ENCODE measurements around the gene HOOK1. TPM values are rescaled to one million over a fixed set of nuclear protein-coding genes. Genes with fewer than 3 reads are reported as not detected.
"Not testable (repeated sequence)": the region's sequence is repeated elsewhere in the genome, so short reads cannot be mapped to it uniquely, and the experiment has no call there.

The HOOK1 gene
- total and polyA plus RNA-seq, 8 donors: 1.8 to 41.9 (median 7.1) TPM

DNA sequence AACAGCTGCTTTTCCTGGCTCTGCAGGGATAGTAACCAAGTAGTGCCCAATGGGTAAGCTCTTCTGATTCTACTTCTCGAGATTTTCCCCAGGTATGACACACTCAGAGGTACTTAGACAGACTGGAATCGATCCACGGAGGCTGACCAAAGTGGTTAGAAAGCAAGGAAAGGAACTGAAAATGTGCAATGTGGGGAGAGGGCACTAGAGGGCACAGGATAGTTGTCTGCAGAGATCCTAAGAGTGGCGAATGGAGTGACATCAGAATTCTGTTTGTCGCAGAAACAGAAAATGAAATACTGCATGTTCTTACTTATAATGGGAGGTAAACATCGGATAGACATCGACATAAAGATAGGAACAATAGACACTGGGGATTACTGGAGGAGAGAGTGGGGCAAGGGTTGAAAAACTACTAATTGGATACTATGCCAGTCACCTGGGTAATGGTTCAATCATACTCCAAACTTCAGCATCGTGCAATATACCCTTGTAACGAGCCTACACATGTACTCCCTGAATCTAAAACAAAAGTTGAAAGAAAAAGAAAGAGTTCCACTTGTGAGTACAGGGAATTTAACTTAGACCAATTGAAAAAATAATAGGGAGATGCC lies 88.5 kb downstream of the HOOK1 start:
- Histone ChIP-seq H3K27me3 (no peaks in the 10 kb centered on the region), H3K36me3 (no peaks in the 10 kb centered on the region), H3K27ac (no peak overlapping the region), H3K4me1 (peaks cover 7 to 16% (median 10%) of the 10 kb centered on the region in 4 donors), H3K9me3 (no peaks in the 10 kb centered on the region), H3K4me3 (no peak overlapping the region)
- intact Hi-C loops (cut with DNase I; ENCODE audit: low total_unique reads): no loop called here
- TF ChIP-seq POLR2A (IDR thresholded peaks at IDR 0.05) (no peak), POLR2AphosphoS5 (IDR thresholded peaks at IDR 0.05) (no peak)
- TF ChIP-seq, protein P1, sequence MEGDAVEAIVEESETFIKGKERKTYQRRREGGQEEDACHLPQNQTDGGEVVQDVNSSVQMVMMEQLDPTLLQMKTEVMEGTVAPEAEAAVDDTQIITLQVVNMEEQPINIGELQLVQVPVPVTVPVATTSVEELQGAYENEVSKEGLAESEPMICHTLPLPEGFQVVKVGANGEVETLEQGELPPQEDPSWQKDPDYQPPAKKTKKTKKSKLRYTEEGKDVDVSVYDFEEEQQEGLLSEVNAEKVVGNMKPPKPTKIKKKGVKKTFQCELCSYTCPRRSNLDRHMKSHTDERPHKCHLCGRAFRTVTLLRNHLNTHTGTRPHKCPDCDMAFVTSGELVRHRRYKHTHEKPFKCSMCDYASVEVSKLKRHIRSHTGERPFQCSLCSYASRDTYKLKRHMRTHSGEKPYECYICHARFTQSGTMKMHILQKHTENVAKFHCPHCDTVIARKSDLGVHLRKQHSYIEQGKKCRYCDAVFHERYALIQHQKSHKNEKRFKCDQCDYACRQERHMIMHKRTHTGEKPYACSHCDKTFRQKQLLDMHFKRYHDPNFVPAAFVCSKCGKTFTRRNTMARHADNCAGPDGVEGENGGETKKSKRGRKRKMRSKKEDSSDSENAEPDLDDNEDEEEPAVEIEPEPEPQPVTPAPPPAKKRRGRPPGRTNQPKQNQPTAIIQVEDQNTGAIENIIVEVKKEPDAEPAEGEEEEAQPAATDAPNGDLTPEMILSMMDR (IDR thresholded peaks at IDR 0.05): no peak
- 54 to 61% (median 57%) methylated on average over 9 of the region's 9 CpGs for WGBS, 5 donors
- peak in 1 of 2 donors; percentile 60 for DNase-seq

DNA sequence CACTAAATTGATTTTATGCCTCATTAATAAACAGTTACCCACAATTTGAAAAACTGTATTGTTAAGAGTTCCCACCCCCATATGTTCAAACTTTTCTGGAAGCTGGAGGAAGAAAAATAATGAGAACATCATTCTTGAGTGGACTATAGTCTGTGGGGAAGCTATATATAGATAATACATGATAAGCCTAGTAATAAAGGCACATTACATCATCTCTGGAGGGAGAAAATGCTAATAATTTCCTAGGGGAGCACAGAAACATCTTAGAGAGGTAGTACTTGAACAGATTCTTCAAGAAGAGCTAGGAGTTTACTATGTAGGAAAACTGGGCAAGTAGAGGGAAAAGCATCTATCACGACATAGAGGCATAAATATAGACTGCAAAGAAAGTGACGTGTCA lies 92.2 kb downstream of the HOOK1 start:
- Histone ChIP-seq H3K27ac (no peak overlapping the region), H3K36me3 (peaks cover 0 to 1% (median 0%) of the 10 kb centered on the region in 4 donors), H3K27me3 (no peaks in the 10 kb centered on the region), H3K4me3 (no peak overlapping the region), H3K9me3 (no peaks in the 10 kb centered on the region), H3K4me1 (peaks cover 7 to 12% (median 7%) of the 10 kb centered on the region in 4 donors)
- TF ChIP-seq POLR2A (IDR thresholded peaks at IDR 0.05) (no peak), EP300 (IDR thresholded peaks at IDR 0.05) (no peak), POLR2AphosphoS5 (IDR thresholded peaks at IDR 0.05) (no peak)
- TF ChIP-seq, protein P1 (IDR thresholded peaks at IDR 0.05): no peak
- no peak for DNase-seq
- WGBS, 5 donors: 66 to 93% (median 82%) methylated on average over 2 of the region's 2 CpGs
- intact Hi-C loops (cut with DNase I; ENCODE audit: low total_unique reads): no loop called here

DNA sequence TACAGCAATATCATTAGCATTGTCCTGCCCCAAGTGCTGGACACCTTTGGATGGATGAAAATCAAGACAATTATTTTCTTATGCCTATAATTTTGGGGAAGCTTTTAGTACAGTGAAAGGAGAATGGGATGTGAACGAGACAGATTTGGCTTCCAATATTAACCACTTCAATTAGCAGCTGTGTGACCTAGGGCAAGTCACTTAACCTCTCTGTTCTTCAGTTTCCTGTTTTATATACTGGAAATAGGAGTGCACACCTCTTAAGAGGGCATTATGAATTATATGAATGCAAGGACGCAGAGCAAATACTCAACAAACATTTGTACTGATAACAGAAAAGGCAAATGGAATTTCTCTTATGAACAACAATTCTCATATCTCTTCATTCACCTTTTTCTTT lies 93.3 kb downstream of the HOOK1 start:
- Histone ChIP-seq H3K36me3 (peaks cover 0 to 3% (median 0%) of the 10 kb centered on the region in 4 donors), H3K4me1 (peaks cover 0 to 2% (median 0%) of the 10 kb centered on the region in 4 donors), H3K9me3 (no peaks in the 10 kb centered on the region), H3K4me3 (no peak overlapping the region), H3K27me3 (no peaks in the 10 kb centered on the region), H3K27ac (no peak overlapping the region)
- whole genome bisulfite sequencing, 5 donors: 45 to 65% (median 52%) methylated on average over 2 of the region's 2 CpGs
- intact Hi-C loops (cut with DNase I; ENCODE audit: low total_unique reads): no loop called here
- DNase-seq: no peak
- TF ChIP-seq EP300 (IDR thresholded peaks at IDR 0.05) (no peak), POLR2A (IDR thresholded peaks at IDR 0.05) (no peak), POLR2AphosphoS5 (IDR thresholded peaks at IDR 0.05) (no peak)
- TF ChIP-seq, protein P1 (IDR thresholded peaks at IDR 0.05): no peak

DNA sequence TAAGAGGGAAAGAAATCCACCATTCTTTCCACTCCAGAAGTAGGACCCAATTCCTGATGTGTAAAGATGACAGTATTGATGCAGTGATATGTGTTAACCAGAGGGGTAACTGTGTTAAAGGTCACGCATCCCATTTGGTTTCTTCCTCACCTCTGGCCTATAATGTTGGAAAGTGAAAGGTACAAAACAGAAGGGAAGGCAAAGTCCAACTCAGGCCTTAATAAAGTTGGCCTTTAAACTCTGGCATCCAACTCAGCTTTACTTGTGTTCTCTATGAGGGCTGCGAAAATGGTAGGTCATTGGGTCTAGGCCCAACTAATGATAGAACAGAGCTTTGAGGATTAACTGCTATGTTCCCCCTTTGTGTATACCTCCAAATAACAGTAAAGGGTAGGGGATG lies 93.9 kb downstream of the HOOK1 start:
- Histone ChIP-seq H3K27me3 (no peaks in the 10 kb centered on the region), H3K27ac (no peak overlapping the region), H3K4me3 (no peak overlapping the region), H3K36me3 (peaks cover 0 to 3% (median 0%) of the 10 kb centered on the region in 4 donors), H3K4me1 (no peaks in the 10 kb centered on the region), H3K9me3 (no peaks in the 10 kb centered on the region)
- DNase-seq: no peak
- intact Hi-C loops (cut with DNase I; ENCODE audit: low total_unique reads): no loop called here
- TF ChIP-seq EP300 (IDR thresholded peaks at IDR 0.05): no peak
- TF ChIP-seq, protein P1 (IDR thresholded peaks at IDR 0.05): no peak
- TF ChIP-seq POLR2AphosphoS5 (IDR thresholded peaks at IDR 0.05): no peak
- no peak for TF ChIP-seq POLR2A (IDR thresholded peaks at IDR 0.05)
- WGBS, 5 donors: 87 to 92% (median 88%) methylated on average over 2 of the region's 2 CpGs

DNA sequence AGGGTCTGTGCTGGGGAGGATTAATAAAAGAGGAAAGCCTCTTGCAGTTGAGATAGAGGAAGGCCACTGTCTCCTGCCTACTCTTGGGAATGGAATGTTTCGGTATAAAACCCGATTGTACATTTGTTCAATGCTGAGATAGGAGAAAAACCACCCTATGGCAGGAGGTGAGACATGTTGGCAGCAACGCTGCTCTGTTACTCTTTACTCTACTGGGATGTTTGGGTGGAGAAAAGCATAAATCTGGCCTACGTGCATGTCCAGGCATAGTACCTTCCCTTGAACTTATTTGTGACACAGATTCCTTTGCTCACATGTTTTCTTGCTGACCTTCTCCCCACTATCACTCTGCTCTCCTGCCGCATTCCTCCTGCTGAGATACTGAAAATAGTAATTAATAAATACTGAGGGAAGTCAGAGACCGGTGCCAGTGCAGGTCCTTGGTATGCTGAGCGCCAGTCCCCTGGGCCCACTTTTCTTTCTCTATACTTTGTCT lies 100.1 kb downstream of the HOOK1 start:
- DNase-seq: not testable (repeated sequence)
- 89 to 96% (median 95%) methylated on average over 7 of the region's 7 CpGs for WGBS, 5 donors

More for the DNA sequence above, 100.1 kb downstream of the HOOK1 start:
- H3K9me3 ChIP-seq; H3K27ac ChIP-seq; intact Hi-C loops (cut with DNase I; ENCODE audit: low total_unique reads); H3K4me1 ChIP-seq; H3K4me3 ChIP-seq; H3K36me3 ChIP-seq; H3K27me3 ChIP-seq: not testable (repeated sequence)
